Measurements from ENCODE around the gene OSBPL2. TPM values are rescaled to one million over a fixed set of nuclear protein-coding genes. Genes with fewer than 3 reads are reported as not detected.

Gene OSBPL2
- total and polyA plus RNA-seq, 2 donors (not counting 1 experiment from before 2014, with no cell fraction given) = 13.3 to 27.9 TPM

GRCh38 chr20:62202083-62202395, 36.3 kb upstream of the OSBPL2 start:
- no peak overlapping the region for H3K4me3 ChIP-seq (replicated peaks in 1 of 4; ENCODE audit: control extremely low read depth in 1 of 4, insufficient read depth in 1 of 4, low read depth in 3 of 4, low read length in 4 of 4)
- H3K27ac ChIP-seq (ENCODE audit: insufficient read depth, low read length) = no peak overlapping the region
- no peaks in the 10 kb centered on the region for H3K27me3 ChIP-seq (ENCODE audit: control insufficient read depth, insufficient read depth, low read length)
- no peaks in the 10 kb centered on the region for H3K79me2 ChIP-seq (ENCODE audit: control insufficient read depth, insufficient read depth, low read length)
- no peaks in the 10 kb centered on the region for H3K4me1 ChIP-seq (ENCODE audit: control insufficient read depth, extremely low read depth, insufficient read depth, low read length)
- H4K20me1 ChIP-seq (ENCODE audit: control insufficient read depth, extremely low read depth, insufficient read depth, low read length) = no peaks in the 10 kb centered on the region
- H2AFZ ChIP-seq (ENCODE audit: low read length) = no peak overlapping the region
- TF ChIP-seq EZH2 (IDR thresholded peaks at IDR 0.05; ENCODE audit: low read length, missing control alignments) = no peak
- TF ChIP-seq, protein P1, sequence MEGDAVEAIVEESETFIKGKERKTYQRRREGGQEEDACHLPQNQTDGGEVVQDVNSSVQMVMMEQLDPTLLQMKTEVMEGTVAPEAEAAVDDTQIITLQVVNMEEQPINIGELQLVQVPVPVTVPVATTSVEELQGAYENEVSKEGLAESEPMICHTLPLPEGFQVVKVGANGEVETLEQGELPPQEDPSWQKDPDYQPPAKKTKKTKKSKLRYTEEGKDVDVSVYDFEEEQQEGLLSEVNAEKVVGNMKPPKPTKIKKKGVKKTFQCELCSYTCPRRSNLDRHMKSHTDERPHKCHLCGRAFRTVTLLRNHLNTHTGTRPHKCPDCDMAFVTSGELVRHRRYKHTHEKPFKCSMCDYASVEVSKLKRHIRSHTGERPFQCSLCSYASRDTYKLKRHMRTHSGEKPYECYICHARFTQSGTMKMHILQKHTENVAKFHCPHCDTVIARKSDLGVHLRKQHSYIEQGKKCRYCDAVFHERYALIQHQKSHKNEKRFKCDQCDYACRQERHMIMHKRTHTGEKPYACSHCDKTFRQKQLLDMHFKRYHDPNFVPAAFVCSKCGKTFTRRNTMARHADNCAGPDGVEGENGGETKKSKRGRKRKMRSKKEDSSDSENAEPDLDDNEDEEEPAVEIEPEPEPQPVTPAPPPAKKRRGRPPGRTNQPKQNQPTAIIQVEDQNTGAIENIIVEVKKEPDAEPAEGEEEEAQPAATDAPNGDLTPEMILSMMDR (conservative IDR thresholded peaks at IDR 0.05 in 1 of 2, IDR thresholded peaks at IDR 0.05 in 1 of 2; ENCODE audit: low read depth in 1 of 2, low read length in 2 of 2) = no peak
- no peak overlapping the region for H3K4me2 ChIP-seq (ENCODE audit: extremely low read depth, insufficient read depth, low read length)
- no peaks in the 10 kb centered on the region for H3K9me3 ChIP-seq (ENCODE audit: control insufficient read depth, insufficient read depth, low read depth, low read length)
- DNase-seq (ENCODE audit: low read depth in 2 of 2) = no peak
- no peak overlapping the region for H3K9ac ChIP-seq (ENCODE audit: insufficient read depth, low read length)
- peaks cover 22% of the 10 kb centered on the region for H3K36me3 ChIP-seq (ENCODE audit: control insufficient read depth, insufficient read depth, low read length)

DNA sequence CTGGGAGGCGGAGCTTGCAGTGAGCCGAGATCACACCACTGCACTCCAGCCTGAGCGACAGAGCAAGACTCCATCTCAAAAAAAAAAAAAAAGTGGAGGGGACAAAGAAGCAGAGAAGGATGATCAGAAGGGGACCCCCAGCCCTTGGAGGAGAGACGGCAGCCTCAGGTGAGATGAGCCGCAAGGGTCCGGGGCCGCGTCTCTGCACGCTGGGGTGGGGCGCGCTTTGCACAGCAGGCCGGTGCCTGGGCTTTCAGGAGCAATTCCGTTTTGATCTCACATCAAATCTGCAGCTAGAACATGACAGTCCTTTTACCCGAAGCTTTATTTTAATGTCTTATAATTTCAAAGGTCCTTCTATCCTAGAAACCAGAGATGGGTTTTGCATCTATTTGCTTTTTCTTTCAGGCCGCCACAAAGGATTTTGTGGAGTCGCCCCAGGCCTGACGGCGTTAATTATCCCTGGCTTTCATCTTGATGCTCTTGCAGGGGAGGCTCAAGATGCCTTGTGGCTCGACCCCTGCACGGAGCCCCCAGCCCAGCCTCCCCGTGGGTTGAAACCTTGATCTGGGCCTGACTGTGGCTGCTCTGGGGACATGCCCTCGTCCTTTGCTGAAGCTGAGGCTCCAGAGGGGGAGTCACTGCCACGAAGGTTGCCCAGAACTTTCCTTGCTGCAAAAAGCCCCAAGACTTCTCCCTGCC, 35.5 kb upstream of the OSBPL2 start:
- Histone ChIP-seq H3K9me3 (ENCODE audit: control insufficient read depth, insufficient read depth, low read depth, low read length) (no peaks in the 10 kb centered on the region), H3K4me1 (ENCODE audit: control insufficient read depth, extremely low read depth, insufficient read depth, low read length) (no peaks in the 10 kb centered on the region), H3K27me3 (ENCODE audit: control insufficient read depth, insufficient read depth, low read length) (no peaks in the 10 kb centered on the region), H2AFZ (ENCODE audit: low read length) (no peak overlapping the region), H3K79me2 (ENCODE audit: control insufficient read depth, insufficient read depth, low read length) (no peaks in the 10 kb centered on the region), H3K9ac (ENCODE audit: insufficient read depth, low read length) (no peak overlapping the region), H3K4me2 (ENCODE audit: extremely low read depth, insufficient read depth, low read length) (no peak overlapping the region), H3K36me3 (ENCODE audit: control insufficient read depth, insufficient read depth, low read length) (peaks cover 19% of the 10 kb centered on the region), H4K20me1 (ENCODE audit: control insufficient read depth, extremely low read depth, insufficient read depth, low read length) (no peaks in the 10 kb centered on the region), H3K4me3 (replicated peaks in 1 of 4; ENCODE audit: control extremely low read depth in 1 of 4, insufficient read depth in 1 of 4, low read depth in 3 of 4, low read length in 4 of 4) (no peak overlapping the region), H3K27ac (ENCODE audit: insufficient read depth, low read length) (no peak overlapping the region)
- TF ChIP-seq, protein P1 (conservative IDR thresholded peaks at IDR 0.05 in 1 of 2, IDR thresholded peaks at IDR 0.05 in 1 of 2; ENCODE audit: low read depth in 1 of 2, low read length in 2 of 2) = no peak
- TF ChIP-seq EZH2 (IDR thresholded peaks at IDR 0.05; ENCODE audit: low read length, missing control alignments) = no peak
- DNase-seq (ENCODE audit: low read depth in 2 of 2) = no peak

- H3K27ac ChIP-seq (ENCODE audit: insufficient read depth, low read length) = no peak overlapping the region
- no peaks in the 10 kb centered on the region for H3K79me2 ChIP-seq (ENCODE audit: control insufficient read depth, insufficient read depth, low read length)
- no peak for DNase-seq (ENCODE audit: low read depth in 2 of 2)
- H3K36me3 ChIP-seq (ENCODE audit: control insufficient read depth, insufficient read depth, low read length) = peaks cover 16% of the 10 kb centered on the region
- no peak for TF ChIP-seq EZH2 (IDR thresholded peaks at IDR 0.05; ENCODE audit: low read length, missing control alignments)
- TF ChIP-seq, protein P1 (conservative IDR thresholded peaks at IDR 0.05 in 1 of 2, IDR thresholded peaks at IDR 0.05 in 1 of 2; ENCODE audit: low read depth in 1 of 2, low read length in 2 of 2) = no peak
- H4K20me1 ChIP-seq (ENCODE audit: control insufficient read depth, extremely low read depth, insufficient read depth, low read length) = no peaks in the 10 kb centered on the region
- no peaks in the 10 kb centered on the region for H3K4me1 ChIP-seq (ENCODE audit: control insufficient read depth, extremely low read depth, insufficient read depth, low read length)
- no peak overlapping the region for H3K4me2 ChIP-seq (ENCODE audit: extremely low read depth, insufficient read depth, low read length)
- H2AFZ ChIP-seq (ENCODE audit: low read length) = no peak overlapping the region
- H3K4me3 ChIP-seq (replicated peaks in 1 of 4; ENCODE audit: control extremely low read depth in 1 of 4, insufficient read depth in 1 of 4, low read depth in 3 of 4, low read length in 4 of 4) = no peak overlapping the region
- H3K9me3 ChIP-seq (ENCODE audit: control insufficient read depth, insufficient read depth, low read depth, low read length) = no peaks in the 10 kb centered on the region
- H3K27me3 ChIP-seq (ENCODE audit: control insufficient read depth, insufficient read depth, low read length) = no peaks in the 10 kb centered on the region
- H3K9ac ChIP-seq (ENCODE audit: insufficient read depth, low read length) = no peak overlapping the region
Observed at GRCh38 chr20:62203378-62204030, 34.8 kb upstream of the OSBPL2 start.
